ENCODE measurements around the gene IL1RAPL2. TPM values are rescaled to one million over a fixed set of nuclear protein-coding genes. Genes with fewer than 3 reads are reported as not detected.
"Not testable (repeated sequence)": the region's sequence is repeated elsewhere in the genome, so short reads cannot be mapped to it uniquely, and the experiment has no call there.

IL1RAPL2 gene
- total RNA-seq, 4 donors from 2014 or later = 0.19 to 0.38 TPM; not detected in 2

GRCh38 chrX:104864296-104864695 is 298.3 kb downstream of the IL1RAPL2 start:
- WGBS, 2 donors = 69 to 71% methylated on average over 4 of the region's 4 CpGs
- no peak for TF ChIP-seq POLR2A (IDR thresholded peaks at IDR 0.05)
- TF ChIP-seq CTCF (IDR thresholded peaks at IDR 0.05) = no peak
- H3K4me3 ChIP-seq (ENCODE audit: low read depth, poor library complexity, severe bottlenecking) = no peak overlapping the region
- intact Hi-C loops (cut with DNase I; ENCODE audit: low total_unique reads) = no loop called here
- no peak for DNase-seq (ENCODE audit: low spot score in 2 of 2)

- WGBS, 2 donors = 85 to 89% methylated on average over 1 of the region's 1 CpG
- DNase-seq (ENCODE audit: low spot score in 2 of 2) = no peak
- no peak overlapping the region for H3K4me3 ChIP-seq (ENCODE audit: low read depth, poor library complexity, severe bottlenecking)
- no peak for TF ChIP-seq POLR2A (IDR thresholded peaks at IDR 0.05)
- TF ChIP-seq CTCF (IDR thresholded peaks at IDR 0.05) = no peak
- intact Hi-C loops (cut with DNase I; ENCODE audit: low total_unique reads) = no loop called here
These were observed 311.5 kb downstream of the IL1RAPL2 start for GRCh38 chrX:104877504-104877903.

GRCh38 chrX:104902070-104902469 is 336.1 kb downstream of the IL1RAPL2 start:
- no peak for TF ChIP-seq CTCF (IDR thresholded peaks at IDR 0.05)
- TF ChIP-seq POLR2A (IDR thresholded peaks at IDR 0.05) = no peak
- no peak overlapping the region for H3K4me3 ChIP-seq (ENCODE audit: low read depth, poor library complexity, severe bottlenecking)
- WGBS, 2 donors = 54 to 63% methylated on average over 4 of the region's 4 CpGs
- DNase-seq (ENCODE audit: low spot score in 2 of 2) = no peak
- intact Hi-C loops (cut with DNase I; ENCODE audit: low total_unique reads) = no loop called here

GRCh38 chrX:104909694-104910093 is 343.7 kb downstream of the IL1RAPL2 start:
- intact Hi-C loops (cut with DNase I; ENCODE audit: low total_unique reads) = not testable (repeated sequence)

GRCh38 chrX:104913348-104913747 is 347.3 kb downstream of the IL1RAPL2 start:
- no peak for TF ChIP-seq POLR2A (IDR thresholded peaks at IDR 0.05)
- no peak for TF ChIP-seq CTCF (IDR thresholded peaks at IDR 0.05)
- intact Hi-C loops (cut with DNase I; ENCODE audit: low total_unique reads) = no loop called here
- no peak overlapping the region for H3K4me3 ChIP-seq (ENCODE audit: low read depth, poor library complexity, severe bottlenecking)
- no peak for DNase-seq (ENCODE audit: low spot score in 2 of 2)

More at GRCh38 chrX:104909694-104910093, 343.7 kb downstream of the IL1RAPL2 start:
- not testable (repeated sequence) for H3K4me3 ChIP-seq (ENCODE audit: low read depth, poor library complexity, severe bottlenecking)
- peak in 1 of 2 donors; percentile 48 for DNase-seq (ENCODE audit: low spot score in 2 of 2)
- WGBS, 2 donors = 55% methylated on average over 10 of the region's 10 CpGs; no CpG with 5 or more reads in 1 of the 2 donors

- DNase-seq (ENCODE audit: low spot score in 2 of 2) = not testable (repeated sequence)
These were observed 348.7 kb downstream of the IL1RAPL2 start for GRCh38 chrX:104914686-104915085.

GRCh38 chrX:104918122-104918521 is 352.1 kb downstream of the IL1RAPL2 start:
- 61 to 64% methylated on average over 1 of the region's 1 CpG for WGBS, 2 donors
- intact Hi-C loops (cut with DNase I; ENCODE audit: low total_unique reads) = no loop called here
- H3K4me3 ChIP-seq (ENCODE audit: low read depth, poor library complexity, severe bottlenecking) = no peak overlapping the region
- no peak for TF ChIP-seq POLR2A (IDR thresholded peaks at IDR 0.05)
- TF ChIP-seq CTCF (IDR thresholded peaks at IDR 0.05) = no peak
- no peak for DNase-seq (ENCODE audit: low spot score in 2 of 2)

More at GRCh38 chrX:104914686-104915085, 348.7 kb downstream of the IL1RAPL2 start:
- H3K4me3 ChIP-seq (ENCODE audit: low read depth, poor library complexity, severe bottlenecking); intact Hi-C loops (cut with DNase I; ENCODE audit: low total_unique reads): not testable (repeated sequence)
- 97 to 98% methylated on average over 5 of the region's 5 CpGs for WGBS, 2 donors
